GM12878 (cell line): ENCODE measurements around the gene C11orf58. TPM values are rescaled to one million over a fixed set of nuclear protein-coding genes. Genes with fewer than 3 reads are reported as not detected.

Experiments used
- ATAC-seq: fragments of 200-7000 bp; cut with Tn5 transposase; 3 replicates; pipeline ENCODE4 v1.9.1; 2020; ENCODE audit warnings: mild to moderate bottlenecking, moderate library complexity
- BruUV-seq: library from RNA; stranded (reverse); fragments of 400-500 nt; replicated peaks from 2 replicates; lab custom pipeline; 2021; lab: Mats Ljungman, UMichigan
- CTCF ChIA-PET: fragments of 300-600 bp; sonication (Branson Sonifier 250); formaldehyde crosslinking; extraction: SDS; loops from one replicate; lab custom pipeline; 2021; ENCODE audit warnings: inconsistent platforms; lab: Yijun Ruan, JAX
- POLR2A ChIA-PET: fragments of 350-600 bp; formaldehyde crosslinking; extraction: SDS; loops from one replicate; lab custom pipeline; 2021; ENCODE audit warnings: inconsistent platforms; lab: Charles Lee
- RAD21 ChIA-PET: fragments of 300-600 bp; sonication (Branson Sonifier 250); formaldehyde crosslinking; loops from one replicate; lab custom pipeline; 2023; ENCODE audit warnings: antibody characterized with exemption; ENCODE audit not compliant: unreplicated experiment; lab: Charles Lee
- SMC1A ChIA-PET: fragments of 300-600 bp; sonication (Branson Sonifier 250); formaldehyde crosslinking; loops from one replicate; lab custom pipeline; 2023; ENCODE audit not compliant: unreplicated experiment, uncharacterized antibody; lab: Charles Lee
- DNase-seq: peaks from one replicate; pipeline ENCODE4 v3.0.0-alpha.2; 2011; ENCODE audit warnings: low read depth, low spot score
- FAIRE-seq: peaks from 3 replicates; lab custom pipeline; 2011; peaks lifted over from hg19 to GRCh38; lab: Jason Lieb, UNC
- H2AFZ ChIP-seq: 2 replicates; pipeline ENCODE4 v1.6.0; 2011; ENCODE audit warnings: low read depth, low read length, control low read depth; ENCODE audit not compliant: control insufficient read depth
- H3K27ac ChIP-seq: 2 replicates; pipeline ENCODE4 v1.5.1; 2011; ENCODE audit warnings: control low read depth; ENCODE audit not compliant: control insufficient read depth, insufficient read depth
- H3K27me3 ChIP-seq, 2 experiments: replicated peaks in 1 of 2; 2 replicates each; pipeline versions ENCODE4 v1.6.0 to v1.6.1; 2011; ENCODE audit warnings: low read length in 1 of 2; ENCODE audit not compliant: control insufficient read depth in 2 of 2, insufficient read depth in 2 of 2
- H3K36me3 ChIP-seq, 2 experiments: 2 replicates each; pipeline ENCODE4 v1.5.1; 2011; ENCODE audit warnings: low read length in 1 of 2; ENCODE audit not compliant: control insufficient read depth in 2 of 2, insufficient read depth in 2 of 2
- H3K4me1 ChIP-seq: 2 replicates; pipeline ENCODE4 v1.6.1; 2011; ENCODE audit warnings: mild to moderate bottlenecking, low read length, moderate library complexity, mixed read lengths; ENCODE audit not compliant: control insufficient read depth, insufficient read depth
- H3K4me2 ChIP-seq: 2 replicates; pipeline ENCODE4 v1.6.0; 2011; ENCODE audit warnings: control low read depth; ENCODE audit not compliant: control insufficient read depth, insufficient read depth
- H3K4me3 ChIP-seq: fragments of 200-600 bp; sonication (generic); 2 replicates; pipeline ENCODE4 v1.5.1; 2016
- H3K79me2 ChIP-seq: 2 replicates; pipeline ENCODE4 v1.6.0; 2011; ENCODE audit warnings: low read length; ENCODE audit not compliant: control insufficient read depth, insufficient read depth
- H3K9ac ChIP-seq: 2 replicates; pipeline ENCODE4 v1.8.0; 2011; ENCODE audit warnings: low read length, control low read depth, mixed read lengths; ENCODE audit not compliant: control insufficient read depth, insufficient read depth
- H3K9me3 ChIP-seq: replicated peaks from 3 replicates; pipeline ENCODE4 v1.5.1; 2011; ENCODE audit warnings: mild to moderate bottlenecking, low read length; ENCODE audit not compliant: control insufficient read depth, insufficient read depth
- H4K20me1 ChIP-seq: 2 replicates; pipeline ENCODE4 v1.6.0; 2011; ENCODE audit not compliant: control insufficient read depth, insufficient read depth
- POLR2AphosphoS2 ChIP-seq: IDR thresholded peaks from 2 replicates; pipeline ENCODE4 v1.6.1; 2011; ENCODE audit warnings: low read depth, mild to moderate bottlenecking, low read length, improper control_type of control experiment, moderate library complexity
- RAD21 ChIP-seq: IDR thresholded peaks from 2 replicates; pipeline ENCODE4 v1.6.1; 2011; ENCODE audit warnings: mild to moderate bottlenecking, low read depth, low read length, moderate library complexity; ENCODE audit not compliant: insufficient read depth
- RB1 ChIP-seq: fragments of 450-650 bp; formaldehyde crosslinking; IDR thresholded peaks from 2 replicates; pipeline ENCODE4 v1.6.1; 2017; ENCODE audit warnings: mild to moderate bottlenecking, borderline replicate concordance
- RELA ChIP-seq: fragments of 450-650 bp; IDR thresholded peaks from 2 replicates; pipeline ENCODE4 v1.8.0; 2014; ENCODE audit warnings: borderline replicate concordance; ENCODE audit not compliant: partially characterized antibody
- RUNX3 ChIP-seq: IDR thresholded peaks from 2 replicates; pipeline ENCODE4 v1.6.1; 2012; ENCODE audit warnings: low read length, inconsistent platforms
- ZSCAN29 ChIP-seq: fragments of 450-650 bp; IDR thresholded peaks from 2 replicates; pipeline ENCODE4 v1.6.1; 2017; ENCODE audit warnings: mild to moderate bottlenecking, moderate library complexity
- WGBS: methylation state at CpG from one replicate; pipeline ENCODE4 v1.1.6; 2016; ENCODE audit warnings: low lambda C conversion rate; ENCODE audit not compliant: insufficient replicate concordance, insufficient coverage; ENCODE audit errors: missing lambda C conversion rate; 5-methylcytosine and 5-hydroxymethylcytosine counted together
- in situ Hi-C: fragments of 300-500 bp; cut with MboI; formaldehyde crosslinking; loops from 9 replicates; pipeline ENCODE4 v1.14.3; 2018; ENCODE audit warnings: mixed read lengths
- intact Hi-C: fragments of 100-400 bp; cut with micrococcal nuclease; formaldehyde crosslinking; loops from one replicate; pipeline ENCODE4 v1.14.2; 2022; ENCODE audit not compliant: unreplicated experiment
- polyA plus RNA-seq, 11 experiments: library from polyadenylated mRNA; depleted of rRNA in 4 of 11; unstranded in 6 of 11; stranded (reverse) in 5 of 11; fragments of >200 nt; fragmentation: Nextera tagmentation in 4 of 11; fragmentation: Illumina TruSeq in 1 of 11; extraction: Ambion mirVana in 4 of 11; extraction: Trizol in 1 of 11; gene quantifications; 1 replicate in 1 of 11; 2 replicates in 10 of 11; pipeline versions ENCODE4 v1.2.1 to v1.2.3, GENCODE V29; 2011 to 2016; ENCODE audit warnings: inconsistent platforms in 2 of 11, missing spikeins in 2 of 11, low read depth in 1 of 11
- total RNA-seq, 4 experiments: library from RNA; depleted of rRNA in 3 of 4; stranded (reverse); fragments of >200 nt in 3 of 4; fragmentation: Illumina TruSeq in 1 of 4; extraction: Trizol in 1 of 4; gene quantifications; 2 replicates each; pipeline versions ENCODE4 v1.2.1 to v1.2.3, GENCODE V29; 2013 to 2021
- TF ChIP-seq, protein P1 (sequence below): fragments of 450-650 bp; IDR thresholded peaks from 2 replicates; pipeline ENCODE4 v1.6.1; 2017; ENCODE audit warnings: mild to moderate bottlenecking, moderate library complexity

C11orf58 gene
- total and polyA plus RNA-seq, 10 of the 15 experiments (the other 5 are each of a cell fraction or from before 2014, with no cell fraction given) = 98.2 to 379 (median 211) TPM

- Histone ChIP-seq H3K79me2 (no peaks in the 10 kb centered on the region), H3K4me2 (no peak overlapping the region), H3K4me3 (no peak overlapping the region), H3K36me3 (no peaks in the 10 kb centered on the region), H3K27me3 (peaks cover 2% of the 10 kb centered on the region in 2 experiments; a peak in 1 of 4 replicates), H3K9me3 (no peaks in the 10 kb centered on the region), H2AFZ (no peak overlapping the region), H4K20me1 (no peaks in the 10 kb centered on the region), H3K4me1 (no peaks in the 10 kb centered on the region), H3K9ac (no peak overlapping the region), H3K27ac (no peak overlapping the region)
- FAIRE-seq (no peak), DNase-seq (no peak), ATAC-seq (no peak)
- ChIA-PET RAD21 (no interaction called here), POLR2A (interaction anchor here (0.6 kb wide), 1 partner anchor 1633 kb away, joined by 6 read pairs; no protein-coding TSS in a partner anchor), SMC1A (interaction anchor here (0.5 kb wide), 1 partner anchor 84 kb away, joined by 4 read pairs; no protein-coding TSS in a partner anchor), CTCF (interaction anchor here (0.6 to 1.2 kb wide), 4 partner anchors 13 to 256 kb away, joined by 3 to 5 read pairs (median 4); no protein-coding TSS in a partner anchor)
- in situ Hi-C loops = no loop called here
- TF ChIP-seq RUNX3 (no peak), POLR2AphosphoS2 (no peak), RB1 (no peak), RAD21 (no peak), ZSCAN29 (no peak), RELA (no peak)
- TF ChIP-seq, protein P1, sequence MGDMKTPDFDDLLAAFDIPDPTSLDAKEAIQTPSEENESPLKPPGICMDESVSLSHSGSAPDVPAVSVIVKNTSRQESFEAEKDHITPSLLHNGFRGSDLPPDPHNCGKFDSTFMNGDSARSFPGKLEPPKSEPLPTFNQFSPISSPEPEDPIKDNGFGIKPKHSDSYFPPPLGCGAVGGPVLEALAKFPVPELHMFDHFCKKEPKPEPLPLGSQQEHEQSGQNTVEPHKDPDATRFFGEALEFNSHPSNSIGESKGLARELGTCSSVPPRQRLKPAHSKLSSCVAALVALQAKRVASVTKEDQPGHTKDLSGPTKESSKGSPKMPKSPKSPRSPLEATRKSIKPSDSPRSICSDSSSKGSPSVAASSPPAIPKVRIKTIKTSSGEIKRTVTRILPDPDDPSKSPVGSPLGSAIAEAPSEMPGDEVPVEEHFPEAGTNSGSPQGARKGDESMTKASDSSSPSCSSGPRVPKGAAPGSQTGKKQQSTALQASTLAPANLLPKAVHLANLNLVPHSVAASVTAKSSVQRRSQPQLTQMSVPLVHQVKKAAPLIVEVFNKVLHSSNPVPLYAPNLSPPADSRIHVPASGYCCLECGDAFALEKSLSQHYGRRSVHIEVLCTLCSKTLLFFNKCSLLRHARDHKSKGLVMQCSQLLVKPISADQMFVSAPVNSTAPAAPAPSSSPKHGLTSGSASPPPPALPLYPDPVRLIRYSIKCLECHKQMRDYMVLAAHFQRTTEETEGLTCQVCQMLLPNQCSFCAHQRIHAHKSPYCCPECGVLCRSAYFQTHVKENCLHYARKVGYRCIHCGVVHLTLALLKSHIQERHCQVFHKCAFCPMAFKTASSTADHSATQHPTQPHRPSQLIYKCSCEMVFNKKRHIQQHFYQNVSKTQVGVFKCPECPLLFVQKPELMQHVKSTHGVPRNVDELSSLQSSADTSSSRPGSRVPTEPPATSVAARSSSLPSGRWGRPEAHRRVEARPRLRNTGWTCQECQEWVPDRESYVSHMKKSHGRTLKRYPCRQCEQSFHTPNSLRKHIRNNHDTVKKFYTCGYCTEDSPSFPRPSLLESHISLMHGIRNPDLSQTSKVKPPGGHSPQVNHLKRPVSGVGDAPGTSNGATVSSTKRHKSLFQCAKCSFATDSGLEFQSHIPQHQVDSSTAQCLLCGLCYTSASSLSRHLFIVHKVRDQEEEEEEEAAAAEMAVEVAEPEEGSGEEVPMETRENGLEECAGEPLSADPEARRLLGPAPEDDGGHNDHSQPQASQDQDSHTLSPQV = no peak
- intact Hi-C loops = no loop called here
- BruUV-seq = no TSS peak
- 2% methylated on average over 3 of the region's 3 CpGs for WGBS
Measured at GRCh38 chr11:16807306-16807705, 68.9 kb downstream of the C11orf58 start.
